ENCODE measurements around the gene PRDM2. TPM values are rescaled to one million over a fixed set of nuclear protein-coding genes. Genes with fewer than 3 reads are reported as not detected.

Gene PRDM2
- total and polyA plus RNA-seq, 2 of the 13 experiments (the other 11 are each of a cell fraction or from before 2014, with no cell fraction given): 4.0 to 6.5 TPM

DNA sequence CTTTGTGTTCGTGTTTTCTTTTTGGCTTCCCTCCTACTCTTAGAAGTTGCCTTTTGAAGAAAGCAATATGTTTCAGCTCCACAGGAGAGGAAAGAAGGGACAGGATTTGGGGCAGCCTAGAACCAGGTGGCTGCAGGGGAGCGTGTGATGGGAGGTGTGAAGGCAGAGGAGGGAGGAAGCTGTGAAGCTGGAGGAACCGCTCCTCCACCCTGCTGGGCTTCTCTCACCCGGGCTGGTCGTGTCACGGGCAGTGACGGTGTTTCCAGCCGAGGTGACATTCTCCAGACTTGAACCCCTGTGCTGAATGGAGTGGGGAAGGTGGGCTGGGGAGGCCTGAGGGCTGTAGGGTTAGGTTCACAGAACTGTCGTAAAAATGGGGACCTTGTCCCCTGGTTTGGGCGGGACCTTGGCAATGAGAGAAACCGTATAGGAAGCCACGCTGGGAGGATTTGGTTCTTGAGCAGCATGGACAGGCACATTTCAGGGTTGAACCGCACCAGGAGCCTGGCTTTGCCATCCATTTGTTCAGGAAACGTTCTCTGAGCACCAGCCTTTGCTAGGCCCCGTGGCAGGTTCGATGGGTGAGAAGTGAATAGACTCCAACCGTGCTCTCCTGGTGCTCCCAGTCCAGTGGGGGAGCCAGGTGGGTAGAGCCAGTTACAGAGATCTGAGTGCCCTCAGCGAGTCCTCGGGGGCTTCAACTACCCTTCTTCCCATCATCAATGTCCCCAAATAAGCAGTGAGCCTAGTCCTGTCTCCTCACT is 103.0 kb downstream of the PRDM2 start:
- H4K20me1 ChIP-seq (ENCODE audit: insufficient read depth, low read length): peaks cover 4% of the 10 kb centered on the region; the same call in 1 of the 2 replicates
- H3K9ac ChIP-seq (ENCODE audit: insufficient read depth, low read depth, low read length): no peak overlapping the region
- no peak overlapping the region for H3K4me2 ChIP-seq (ENCODE audit: low read depth, low read length)
- no peaks in the 10 kb centered on the region for H3K27me3 ChIP-seq (ENCODE audit: control insufficient read depth in 1 of 2, insufficient read depth in 2 of 2, low read length in 2 of 2)
- no TSS peak for BruUV-seq (replicated peaks)
- H3K4me1 ChIP-seq (ENCODE audit: insufficient read depth, low read length): no peaks in the 10 kb centered on the region
- FAIRE-seq: no peak
- ChIA-PET POLR2A (no interaction called here), CTCF (ENCODE audit: low intra/inter-chr PET ratio, low total read pairs) (no interaction called here)
- TF ChIP-seq SPEN (CRISPR knock-in tag; IDR thresholded peaks at IDR 0.05; ENCODE audit: low read depth): no peak
- WGBS (ENCODE audit: low lambda C conversion rate): 90% methylated on average over 13 of the region's 19 CpGs
- no peak for ATAC-seq
- no peaks in the 10 kb centered on the region for H3K36me3 ChIP-seq (replicated peaks in 1 of 2; ENCODE audit: control insufficient read depth in 1 of 2, insufficient read depth in 2 of 2, low read length in 2 of 2)
- H3K4me3 ChIP-seq (replicated peaks in 1 of 3; ENCODE audit: insufficient read depth in 1 of 3, low read depth in 2 of 3, low read length in 3 of 3): no peak overlapping the region
- intact Hi-C loops (cut with micrococcal nuclease; ENCODE audit: unreplicated experiment): no loop called here
- H3K9me3 ChIP-seq (ENCODE audit: low read length): no peaks in the 10 kb centered on the region
- no peak overlapping the region for H2AFZ ChIP-seq (ENCODE audit: low read length)
- DNase-seq (ENCODE audit: low spot score): no peak
- no peaks in the 10 kb centered on the region for H3K79me2 ChIP-seq (ENCODE audit: insufficient read depth, low read length)
- in situ Hi-C loops (cut with HindIII; ENCODE audit: extremely low pct_ligation_motif_present, low pct_unique_long_range_greater_than_20kb): no loop called here
- H3K27ac ChIP-seq (ENCODE audit: extremely low read length, insufficient read depth, low read length): no peak overlapping the region

DNA sequence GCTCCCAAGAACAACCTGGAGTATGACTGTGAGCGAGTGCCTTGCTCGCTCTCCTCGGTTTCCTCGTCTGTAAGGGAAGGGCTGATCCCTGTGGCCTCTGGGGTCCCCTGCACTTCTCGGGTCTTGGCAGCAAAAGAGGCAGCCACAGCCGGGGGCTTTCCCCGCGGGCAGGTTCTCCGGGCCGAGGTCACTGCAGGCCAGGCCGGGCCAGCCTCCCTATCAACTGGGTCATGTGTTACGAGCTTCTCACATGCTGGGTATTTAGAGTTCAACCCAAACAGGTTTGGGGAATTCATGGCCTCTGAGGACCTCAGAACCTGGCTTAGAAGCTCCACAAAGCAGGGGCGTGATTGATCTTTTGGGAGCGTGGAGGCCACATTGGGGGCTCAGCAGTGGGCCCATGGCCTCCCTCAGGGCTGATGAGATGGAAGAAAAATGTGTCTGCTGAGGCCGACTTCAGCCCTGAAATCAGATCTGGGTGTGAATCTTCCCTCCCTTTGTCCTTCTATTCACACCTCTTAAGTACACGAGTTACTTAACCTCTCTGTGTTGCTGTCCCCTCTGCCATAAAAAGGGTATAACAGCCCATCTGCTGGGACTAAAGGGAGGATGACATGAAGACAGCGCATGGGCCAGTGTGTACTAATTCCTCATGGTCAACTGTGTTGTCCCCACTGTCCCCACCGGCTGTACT is 103.7 kb downstream of the PRDM2 start:
- CTCF ChIA-PET (ENCODE audit: low intra/inter-chr PET ratio, low total read pairs): no interaction called here
- intact Hi-C loops (cut with micrococcal nuclease; ENCODE audit: unreplicated experiment): no loop called here
- no peak for ATAC-seq

More for the DNA sequence above, 103.7 kb downstream of the PRDM2 start:
- 87% methylated on average over 9 of the region's 18 CpGs for WGBS (ENCODE audit: low lambda C conversion rate)
- POLR2A ChIA-PET: no interaction called here
- in situ Hi-C loops (cut with HindIII; ENCODE audit: extremely low pct_ligation_motif_present, low pct_unique_long_range_greater_than_20kb): no loop called here
- TF ChIP-seq IRX3 (CRISPR knock-in tag; IDR thresholded peaks at IDR 0.05; ENCODE audit: borderline replicate concordance, low read depth) (no peak), ZFX (CRISPR knock-in tag; IDR thresholded peaks at IDR 0.05; ENCODE audit: low read depth) (no peak), HBP1 (CRISPR knock-in tag; IDR thresholded peaks at IDR 0.05; ENCODE audit: low read depth) (no peak), CBX1 (IDR thresholded peaks at IDR 0.05; ENCODE audit: low read depth) (no peak)
- TF ChIP-seq, protein P1, sequence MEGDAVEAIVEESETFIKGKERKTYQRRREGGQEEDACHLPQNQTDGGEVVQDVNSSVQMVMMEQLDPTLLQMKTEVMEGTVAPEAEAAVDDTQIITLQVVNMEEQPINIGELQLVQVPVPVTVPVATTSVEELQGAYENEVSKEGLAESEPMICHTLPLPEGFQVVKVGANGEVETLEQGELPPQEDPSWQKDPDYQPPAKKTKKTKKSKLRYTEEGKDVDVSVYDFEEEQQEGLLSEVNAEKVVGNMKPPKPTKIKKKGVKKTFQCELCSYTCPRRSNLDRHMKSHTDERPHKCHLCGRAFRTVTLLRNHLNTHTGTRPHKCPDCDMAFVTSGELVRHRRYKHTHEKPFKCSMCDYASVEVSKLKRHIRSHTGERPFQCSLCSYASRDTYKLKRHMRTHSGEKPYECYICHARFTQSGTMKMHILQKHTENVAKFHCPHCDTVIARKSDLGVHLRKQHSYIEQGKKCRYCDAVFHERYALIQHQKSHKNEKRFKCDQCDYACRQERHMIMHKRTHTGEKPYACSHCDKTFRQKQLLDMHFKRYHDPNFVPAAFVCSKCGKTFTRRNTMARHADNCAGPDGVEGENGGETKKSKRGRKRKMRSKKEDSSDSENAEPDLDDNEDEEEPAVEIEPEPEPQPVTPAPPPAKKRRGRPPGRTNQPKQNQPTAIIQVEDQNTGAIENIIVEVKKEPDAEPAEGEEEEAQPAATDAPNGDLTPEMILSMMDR (CRISPR knock-in tag; IDR thresholded peaks at IDR 0.05): no peak
- TF ChIP-seq, protein P2, sequence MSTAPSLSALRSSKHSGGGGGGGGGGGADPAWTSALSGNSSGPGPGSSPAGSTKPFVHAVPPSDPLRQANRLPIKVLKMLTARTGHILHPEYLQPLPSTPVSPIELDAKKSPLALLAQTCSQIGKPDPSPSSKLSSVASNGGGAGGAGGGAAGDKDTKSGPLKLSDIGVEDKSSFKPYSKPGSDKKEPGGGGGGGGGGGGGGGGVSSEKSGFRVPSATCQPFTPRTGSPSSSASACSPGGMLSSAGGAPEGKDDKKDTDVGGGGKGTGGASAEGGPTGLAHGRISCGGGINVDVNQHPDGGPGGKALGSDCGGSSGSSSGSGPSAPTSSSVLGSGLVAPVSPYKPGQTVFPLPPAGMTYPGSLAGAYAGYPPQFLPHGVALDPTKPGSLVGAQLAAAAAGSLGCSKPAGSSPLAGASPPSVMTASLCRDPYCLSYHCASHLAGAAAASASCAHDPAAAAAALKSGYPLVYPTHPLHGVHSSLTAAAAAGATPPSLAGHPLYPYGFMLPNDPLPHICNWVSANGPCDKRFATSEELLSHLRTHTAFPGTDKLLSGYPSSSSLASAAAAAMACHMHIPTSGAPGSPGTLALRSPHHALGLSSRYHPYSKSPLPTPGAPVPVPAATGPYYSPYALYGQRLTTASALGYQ (CRISPR knock-in tag; IDR thresholded peaks at IDR 0.05): no peak
- no peaks in the 10 kb centered on the region for H3K36me3 ChIP-seq (replicated peaks in 1 of 2; ENCODE audit: control insufficient read depth in 1 of 2, insufficient read depth in 2 of 2, low read length in 2 of 2)
- H4K20me1 ChIP-seq (ENCODE audit: insufficient read depth, low read length): peaks cover 4% of the 10 kb centered on the region; the same call in 1 of the 2 replicates
- DNase-seq (ENCODE audit: low spot score): no peak
- H3K4me3 ChIP-seq (replicated peaks in 1 of 3; ENCODE audit: insufficient read depth in 1 of 3, low read depth in 2 of 3, low read length in 3 of 3): no peak overlapping the region
- no peaks in the 10 kb centered on the region for H3K79me2 ChIP-seq (ENCODE audit: insufficient read depth, low read length)
- no peak overlapping the region for H2AFZ ChIP-seq (ENCODE audit: low read length)
- H3K9me3 ChIP-seq (ENCODE audit: low read length): no peaks in the 10 kb centered on the region
- no peak for FAIRE-seq
- no TSS peak for BruUV-seq (replicated peaks)
- H3K27me3 ChIP-seq (ENCODE audit: control insufficient read depth in 1 of 2, insufficient read depth in 2 of 2, low read length in 2 of 2): no peaks in the 10 kb centered on the region
- H3K27ac ChIP-seq (ENCODE audit: extremely low read length, insufficient read depth, low read length): no peak overlapping the region
- no peak overlapping the region for H3K4me2 ChIP-seq (ENCODE audit: low read depth, low read length)
- no peak overlapping the region for H3K9ac ChIP-seq (ENCODE audit: insufficient read depth, low read depth, low read length)
- no peaks in the 10 kb centered on the region for H3K4me1 ChIP-seq (ENCODE audit: insufficient read depth, low read length)

Data from HepG2 (cell line).